ENCODE measurements around the gene IFNAR1. TPM values are rescaled to one million over a fixed set of nuclear protein-coding genes. Genes with fewer than 3 reads are reported as not detected.

Gene IFNAR1
- total RNA-seq, 1 donor from 2014 or later = 18.7 TPM

- H3K27me3 ChIP-seq (ENCODE audit: control insufficient read depth, insufficient read depth, low read length) = no peaks in the 10 kb centered on the region
- H3K4me3 ChIP-seq (ENCODE audit: low read depth, low read length) = no peak overlapping the region
- H3K36me3 ChIP-seq (ENCODE audit: control insufficient read depth, insufficient read depth, low read length) = no peaks in the 10 kb centered on the region
- no peak for DNase-seq (ENCODE audit: low read depth)
- TF ChIP-seq CTCF (IDR thresholded peaks at IDR 0.05; ENCODE audit: insufficient read depth, low read length, poor library complexity, severe bottlenecking) = no peak
Observed at GRCh38 chr21:33334191-33334590, 9.4 kb downstream of the IFNAR1 start.

- TF ChIP-seq CTCF (IDR thresholded peaks at IDR 0.05; ENCODE audit: insufficient read depth, low read length, poor library complexity, severe bottlenecking) = no peak
- Histone ChIP-seq H3K4me3 (ENCODE audit: low read depth, low read length) (no peak overlapping the region), H3K36me3 (ENCODE audit: control insufficient read depth, insufficient read depth, low read length) (no peaks in the 10 kb centered on the region), H3K27me3 (ENCODE audit: control insufficient read depth, insufficient read depth, low read length) (no peaks in the 10 kb centered on the region)
- no peak for DNase-seq (ENCODE audit: low read depth)
Observed at GRCh38 chr21:33334824-33335223, 10.1 kb downstream of the IFNAR1 start.

GRCh38 chr21:33339135-33339534 is 14.4 kb downstream of the IFNAR1 start:
- TF ChIP-seq CTCF (IDR thresholded peaks at IDR 0.05; ENCODE audit: insufficient read depth, low read length, poor library complexity, severe bottlenecking) = no peak
- no peak for DNase-seq (ENCODE audit: low read depth)
- Histone ChIP-seq H3K27me3 (ENCODE audit: control insufficient read depth, insufficient read depth, low read length) (no peaks in the 10 kb centered on the region), H3K4me3 (ENCODE audit: low read depth, low read length) (no peak overlapping the region), H3K36me3 (ENCODE audit: control insufficient read depth, insufficient read depth, low read length) (no peaks in the 10 kb centered on the region)

- H3K27me3 ChIP-seq (ENCODE audit: control insufficient read depth, insufficient read depth, low read length) = no peaks in the 10 kb centered on the region
- DNase-seq (ENCODE audit: low read depth) = no peak
- TF ChIP-seq CTCF (IDR thresholded peaks at IDR 0.05; ENCODE audit: insufficient read depth, low read length, poor library complexity, severe bottlenecking) = no peak
- no peak overlapping the region for H3K4me3 ChIP-seq (ENCODE audit: low read depth, low read length)
- H3K36me3 ChIP-seq (ENCODE audit: control insufficient read depth, insufficient read depth, low read length) = no peaks in the 10 kb centered on the region
Observed at GRCh38 chr21:33339918-33340317, 15.1 kb downstream of the IFNAR1 start.

GRCh38 chr21:33345751-33346238 is 21.0 kb downstream of the IFNAR1 start:
- H3K36me3 ChIP-seq (ENCODE audit: control insufficient read depth, insufficient read depth, low read length) = no peaks in the 10 kb centered on the region
- TF ChIP-seq CTCF (IDR thresholded peaks at IDR 0.05; ENCODE audit: insufficient read depth, low read length, poor library complexity, severe bottlenecking) = no peak
- no peak for DNase-seq (ENCODE audit: low read depth)
- H3K4me3 ChIP-seq (ENCODE audit: low read depth, low read length) = no peak overlapping the region
- H3K27me3 ChIP-seq (ENCODE audit: control insufficient read depth, insufficient read depth, low read length) = no peaks in the 10 kb centered on the region

GRCh38 chr21:33348706-33349105 is 23.9 kb downstream of the IFNAR1 start:
- TF ChIP-seq CTCF (IDR thresholded peaks at IDR 0.05; ENCODE audit: insufficient read depth, low read length, poor library complexity, severe bottlenecking) = no peak
- Histone ChIP-seq H3K27me3 (ENCODE audit: control insufficient read depth, insufficient read depth, low read length) (no peaks in the 10 kb centered on the region), H3K4me3 (ENCODE audit: low read depth, low read length) (no peak overlapping the region), H3K36me3 (ENCODE audit: control insufficient read depth, insufficient read depth, low read length) (no peaks in the 10 kb centered on the region)
- no peak for DNase-seq (ENCODE audit: low read depth)
